ENCODE results near the gene NR1H4. TPM values are rescaled to one million over a fixed set of nuclear protein-coding genes. Genes with fewer than 3 reads are reported as not detected.

The NR1H4 gene
- total and polyA plus RNA-seq, 2 of the 13 experiments (the other 11 are each of a cell fraction or from before 2014, with no cell fraction given): 27.3 to 114 TPM

DNA sequence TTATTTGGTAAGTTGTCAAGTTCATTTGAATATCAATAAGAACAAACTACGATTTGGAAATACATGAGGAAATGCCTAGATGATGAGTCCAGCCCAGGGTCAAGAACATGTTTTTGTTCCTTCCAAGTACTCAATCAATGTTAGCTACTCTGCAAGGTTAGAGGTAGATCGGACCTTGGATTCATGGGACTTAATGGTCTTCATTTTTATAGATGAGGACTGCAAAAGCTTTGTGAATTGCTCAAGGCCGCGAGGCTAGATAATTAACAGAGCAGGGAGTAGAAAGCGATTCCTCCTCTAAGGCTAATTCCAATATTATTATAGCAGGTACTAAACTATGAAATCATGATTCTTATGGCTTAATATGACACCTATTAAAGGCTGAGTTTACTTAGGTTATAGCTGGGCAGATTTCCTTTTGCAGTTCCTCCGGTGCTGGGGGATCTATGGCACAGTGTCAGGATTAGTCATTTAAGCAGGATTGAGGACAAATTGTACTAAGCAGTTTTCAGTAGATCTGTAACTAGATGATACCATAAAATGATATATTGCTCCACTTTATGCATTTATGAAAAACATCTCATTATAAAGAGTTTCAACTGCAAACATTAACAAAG, 19.8 kb downstream of the NR1H4 start:
- no peak overlapping the region for H3K4me3 ChIP-seq (replicated peaks in 1 of 3; ENCODE audit: insufficient read depth in 1 of 3, low read depth in 2 of 3, low read length in 3 of 3)

More for the DNA sequence above, 19.8 kb downstream of the NR1H4 start:
- ChIA-PET POLR2A (no interaction called here), CTCF (ENCODE audit: low intra/inter-chr PET ratio, low total read pairs) (no interaction called here)
- WGBS (ENCODE audit: low lambda C conversion rate): 96% methylated on average over 6 of the region's 6 CpGs
- no peak for DNase-seq (ENCODE audit: low spot score)
- BruUV-seq (replicated peaks): no TSS peak
- Histone ChIP-seq H3K4me2 (ENCODE audit: low read depth, low read length) (no peak overlapping the region), H3K27ac (ENCODE audit: extremely low read length, insufficient read depth, low read length) (no peak overlapping the region), H2AFZ (ENCODE audit: low read length) (no peak overlapping the region), H3K9ac (ENCODE audit: insufficient read depth, low read depth, low read length) (no peak overlapping the region), H3K79me2 (ENCODE audit: insufficient read depth, low read length) (peaks cover 27% of the 10 kb centered on the region), H3K4me1 (ENCODE audit: insufficient read depth, low read length) (peaks cover 21% of the 10 kb centered on the region), H3K27me3 (ENCODE audit: control insufficient read depth in 1 of 2, insufficient read depth in 2 of 2, low read length in 2 of 2) (no peaks in the 10 kb centered on the region), H4K20me1 (ENCODE audit: insufficient read depth, low read length) (no peaks in the 10 kb centered on the region), H3K9me3 (ENCODE audit: low read length) (no peaks in the 10 kb centered on the region), H3K36me3 (replicated peaks in 1 of 2; ENCODE audit: control insufficient read depth in 1 of 2, insufficient read depth in 2 of 2, low read length in 2 of 2) (peaks cover 6 to 83% of the 10 kb centered on the region in 2 experiments)
- FAIRE-seq: no peak
- TF ChIP-seq, protein P1, sequence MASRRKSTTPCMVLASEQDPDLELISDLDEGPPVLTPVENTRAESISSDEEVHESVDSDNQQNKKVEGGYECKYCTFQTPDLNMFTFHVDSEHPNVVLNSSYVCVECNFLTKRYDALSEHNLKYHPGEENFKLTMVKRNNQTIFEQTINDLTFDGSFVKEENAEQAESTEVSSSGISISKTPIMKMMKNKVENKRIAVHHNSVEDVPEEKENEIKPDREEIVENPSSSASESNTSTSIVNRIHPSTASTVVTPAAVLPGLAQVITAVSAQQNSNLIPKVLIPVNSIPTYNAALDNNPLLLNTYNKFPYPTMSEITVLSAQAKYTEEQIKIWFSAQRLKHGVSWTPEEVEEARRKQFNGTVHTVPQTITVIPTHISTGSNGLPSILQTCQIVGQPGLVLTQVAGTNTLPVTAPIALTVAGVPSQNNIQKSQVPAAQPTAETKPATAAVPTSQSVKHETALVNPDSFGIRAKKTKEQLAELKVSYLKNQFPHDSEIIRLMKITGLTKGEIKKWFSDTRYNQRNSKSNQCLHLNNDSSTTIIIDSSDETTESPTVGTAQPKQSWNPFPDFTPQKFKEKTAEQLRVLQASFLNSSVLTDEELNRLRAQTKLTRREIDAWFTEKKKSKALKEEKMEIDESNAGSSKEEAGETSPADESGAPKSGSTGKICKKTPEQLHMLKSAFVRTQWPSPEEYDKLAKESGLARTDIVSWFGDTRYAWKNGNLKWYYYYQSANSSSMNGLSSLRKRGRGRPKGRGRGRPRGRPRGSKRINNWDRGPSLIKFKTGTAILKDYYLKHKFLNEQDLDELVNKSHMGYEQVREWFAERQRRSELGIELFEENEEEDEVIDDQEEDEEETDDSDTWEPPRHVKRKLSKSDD (CRISPR knock-in tag; IDR thresholded peaks at IDR 0.05; ENCODE audit: low read depth): no peak
- TF ChIP-seq ELF4 (CRISPR knock-in tag; IDR thresholded peaks at IDR 0.05; ENCODE audit: borderline replicate concordance): no peak
- TF ChIP-seq RELA (CRISPR knock-in tag; IDR thresholded peaks at IDR 0.05): no peak
- TF ChIP-seq, protein P2, sequence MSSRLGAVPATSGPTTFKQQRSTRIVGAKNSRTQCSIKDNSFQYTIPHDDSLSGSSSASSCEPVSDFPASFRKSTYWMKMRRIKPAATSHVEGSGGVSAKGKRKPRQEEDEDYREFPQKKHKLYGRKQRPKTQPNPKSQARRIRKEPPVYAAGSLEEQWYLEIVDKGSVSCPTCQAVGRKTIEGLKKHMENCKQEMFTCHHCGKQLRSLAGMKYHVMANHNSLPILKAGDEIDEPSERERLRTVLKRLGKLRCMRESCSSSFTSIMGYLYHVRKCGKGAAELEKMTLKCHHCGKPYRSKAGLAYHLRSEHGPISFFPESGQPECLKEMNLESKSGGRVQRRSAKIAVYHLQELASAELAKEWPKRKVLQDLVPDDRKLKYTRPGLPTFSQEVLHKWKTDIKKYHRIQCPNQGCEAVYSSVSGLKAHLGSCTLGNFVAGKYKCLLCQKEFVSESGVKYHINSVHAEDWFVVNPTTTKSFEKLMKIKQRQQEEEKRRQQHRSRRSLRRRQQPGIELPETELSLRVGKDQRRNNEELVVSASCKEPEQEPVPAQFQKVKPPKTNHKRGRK (CRISPR knock-in tag; IDR thresholded peaks at IDR 0.05): no peak
- no peak for TF ChIP-seq ZNF282 (IDR thresholded peaks at IDR 0.05; ENCODE audit: partially characterized antibody)
- TF ChIP-seq ZFP82 (CRISPR knock-in tag; IDR thresholded peaks at IDR 0.05; ENCODE audit: borderline replicate concordance): no peak
- no peak for TF ChIP-seq ZNF546 (CRISPR knock-in tag; conservative IDR thresholded peaks at IDR 0.05)
- TF ChIP-seq, protein P3, sequence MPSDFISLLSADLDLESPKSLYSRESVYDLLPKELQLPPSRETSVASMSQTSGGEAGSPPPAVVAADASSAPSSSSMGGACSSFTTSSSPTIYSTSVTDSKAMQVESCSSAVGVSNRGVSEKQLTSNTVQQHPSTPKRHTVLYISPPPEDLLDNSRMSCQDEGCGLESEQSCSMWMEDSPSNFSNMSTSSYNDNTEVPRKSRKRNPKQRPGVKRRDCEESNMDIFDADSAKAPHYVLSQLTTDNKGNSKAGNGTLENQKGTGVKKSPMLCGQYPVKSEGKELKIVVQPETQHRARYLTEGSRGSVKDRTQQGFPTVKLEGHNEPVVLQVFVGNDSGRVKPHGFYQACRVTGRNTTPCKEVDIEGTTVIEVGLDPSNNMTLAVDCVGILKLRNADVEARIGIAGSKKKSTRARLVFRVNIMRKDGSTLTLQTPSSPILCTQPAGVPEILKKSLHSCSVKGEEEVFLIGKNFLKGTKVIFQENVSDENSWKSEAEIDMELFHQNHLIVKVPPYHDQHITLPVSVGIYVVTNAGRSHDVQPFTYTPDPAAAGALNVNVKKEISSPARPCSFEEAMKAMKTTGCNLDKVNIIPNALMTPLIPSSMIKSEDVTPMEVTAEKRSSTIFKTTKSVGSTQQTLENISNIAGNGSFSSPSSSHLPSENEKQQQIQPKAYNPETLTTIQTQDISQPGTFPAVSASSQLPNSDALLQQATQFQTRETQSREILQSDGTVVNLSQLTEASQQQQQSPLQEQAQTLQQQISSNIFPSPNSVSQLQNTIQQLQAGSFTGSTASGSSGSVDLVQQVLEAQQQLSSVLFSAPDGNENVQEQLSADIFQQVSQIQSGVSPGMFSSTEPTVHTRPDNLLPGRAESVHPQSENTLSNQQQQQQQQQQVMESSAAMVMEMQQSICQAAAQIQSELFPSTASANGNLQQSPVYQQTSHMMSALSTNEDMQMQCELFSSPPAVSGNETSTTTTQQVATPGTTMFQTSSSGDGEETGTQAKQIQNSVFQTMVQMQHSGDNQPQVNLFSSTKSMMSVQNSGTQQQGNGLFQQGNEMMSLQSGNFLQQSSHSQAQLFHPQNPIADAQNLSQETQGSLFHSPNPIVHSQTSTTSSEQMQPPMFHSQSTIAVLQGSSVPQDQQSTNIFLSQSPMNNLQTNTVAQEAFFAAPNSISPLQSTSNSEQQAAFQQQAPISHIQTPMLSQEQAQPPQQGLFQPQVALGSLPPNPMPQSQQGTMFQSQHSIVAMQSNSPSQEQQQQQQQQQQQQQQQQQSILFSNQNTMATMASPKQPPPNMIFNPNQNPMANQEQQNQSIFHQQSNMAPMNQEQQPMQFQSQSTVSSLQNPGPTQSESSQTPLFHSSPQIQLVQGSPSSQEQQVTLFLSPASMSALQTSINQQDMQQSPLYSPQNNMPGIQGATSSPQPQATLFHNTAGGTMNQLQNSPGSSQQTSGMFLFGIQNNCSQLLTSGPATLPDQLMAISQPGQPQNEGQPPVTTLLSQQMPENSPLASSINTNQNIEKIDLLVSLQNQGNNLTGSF (CRISPR knock-in tag; IDR thresholded peaks at IDR 0.05): no peak
- no peak for TF ChIP-seq CENPT (CRISPR knock-in tag; IDR thresholded peaks at IDR 0.05; ENCODE audit: low read depth)
- no peak for TF ChIP-seq PRMT3 (CRISPR knock-in tag; IDR thresholded peaks at IDR 0.05; ENCODE audit: borderline replicate concordance, low read depth)
- no peak for TF ChIP-seq NR2F2 (IDR thresholded peaks at IDR 0.05; ENCODE audit: borderline replicate concordance, low read depth)
- TF ChIP-seq FOXC1 (CRISPR knock-in tag; IDR thresholded peaks at IDR 0.05; ENCODE audit: borderline replicate concordance): no peak
- no peak for TF ChIP-seq REL (CRISPR knock-in tag; conservative IDR thresholded peaks at IDR 0.05)
- no peak for TF ChIP-seq ZFYVE20 (CRISPR knock-in tag; IDR thresholded peaks at IDR 0.05; ENCODE audit: borderline replicate concordance, low read depth)
- no peak for TF ChIP-seq HOXD1 (CRISPR knock-in tag; IDR thresholded peaks at IDR 0.05)
- intact Hi-C loops (cut with micrococcal nuclease; ENCODE audit: unreplicated experiment): no loop called here
- in situ Hi-C loops (cut with HindIII; ENCODE audit: extremely low pct_ligation_motif_present, low pct_unique_long_range_greater_than_20kb): no loop called here
- ATAC-seq: no peak
